Left renal pelvis (tissue), 4 donors: ENCODE results near the gene CNP. TPM values are rescaled to one million over a fixed set of nuclear protein-coding genes. Genes with fewer than 3 reads are reported as not detected.

Source experiments
- DNase-seq, 4 donors: peaks; one replicate each; pipeline ENCODE4 v3.0.0-alpha.2; 2013; ENCODE audit warnings: low read depth in 4 of 4, low spot score in 3 of 4
- polyA plus RNA-seq, 4 donors: library from polyadenylated mRNA; unstranded; fragments of 120-200 nt; gene quantifications; one replicate each; pipeline ENCODE4 v1.2.1, GENCODE V29; 2013; ENCODE audit not compliant: insufficient read length in 4 of 4

CNP gene
- polyA plus RNA-seq, 4 donors: 55.9 to 72.1 (median 60.9) TPM

DNA sequence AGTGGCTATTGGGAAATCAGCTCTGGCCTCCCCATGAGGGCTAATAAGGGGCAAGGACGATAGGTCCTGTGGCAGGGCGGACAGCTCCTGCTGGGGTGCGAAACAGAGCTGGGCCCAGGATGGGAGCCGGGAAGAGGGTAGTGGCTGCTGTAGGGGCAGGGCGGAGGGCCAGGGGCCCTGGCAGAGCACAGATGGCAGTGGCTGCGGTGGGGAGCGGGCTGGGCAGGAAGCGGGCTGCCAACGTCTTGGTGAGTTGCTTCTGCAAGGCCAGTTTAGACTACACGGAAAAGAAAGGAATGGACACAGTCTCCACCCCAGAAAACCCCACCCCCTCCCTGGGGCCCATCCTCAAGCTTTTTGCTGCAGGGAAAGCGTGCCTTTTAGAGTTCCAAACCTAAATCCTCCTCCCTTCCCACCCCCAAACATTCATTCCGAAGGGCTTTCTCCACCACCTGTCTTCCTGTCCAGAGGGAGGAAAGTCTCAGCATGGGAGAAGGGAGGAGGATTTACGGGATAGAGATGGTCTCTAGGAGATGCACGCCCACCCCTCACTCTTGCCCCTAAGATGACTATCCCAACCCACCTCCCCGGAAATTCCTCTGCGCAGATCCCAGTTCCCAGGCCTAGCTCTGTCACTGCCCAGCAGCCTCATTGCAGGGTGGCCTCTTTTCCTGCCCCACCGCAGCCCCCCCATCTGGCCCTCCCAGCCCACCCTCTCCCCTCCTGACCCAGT lies 60.4 kb downstream of the CNP start:
- DNase-seq: no peak

Other genes with a start within 250 kb of the CNP start
- 1 to 10 TPM in 2 of 4 donors, under 1 TPM in 2; 0.69 to 1.5 (median 0.92) TPM for gene HAP1, start 232.2 kb upstream of the CNP start, polyA plus RNA-seq
- 100 to 1,000 TPM in 3 of 4 donors, 10 to 100 TPM in 1; 74.9 to 239 (median 187) TPM for gene JUP, start 180.1 kb upstream of the CNP start, polyA plus RNA-seq
- gene P3H4, start 154.8 kb upstream of the CNP start, polyA plus RNA-seq: 10 to 100 TPM; 33.9 to 49.4 (median 39.8) TPM
- 100 to 1,000 TPM; 141 to 260 (median 161) TPM for gene FKBP10, start 153.8 kb upstream of the CNP start, polyA plus RNA-seq
- 100 to 1,000 TPM in 1 of 4 donors, 10 to 100 TPM in 3; 72.3 to 118 (median 91.4) TPM for gene NT5C3B, start 130.6 kb upstream of the CNP start, polyA plus RNA-seq
- gene KLHL10, start 129.0 kb upstream of the CNP start, polyA plus RNA-seq: under 1 TPM; 0.16 to 0.34 (median 0.26) TPM
- gene KLHL11, start 101.4 kb upstream of the CNP start, polyA plus RNA-seq: 10 to 100 TPM in 1 of 4 donors, 1 to 10 TPM in 3; 6.7 to 10.9 (median 9.3) TPM
- gene ACLY, start 47.8 kb upstream of the CNP start, polyA plus RNA-seq: 10 to 100 TPM; 79.7 to 90.8 (median 86.2) TPM
- gene ODAD4, start 36.2 kb upstream of the CNP start, polyA plus RNA-seq: 1 to 10 TPM; 2.0 to 7.5 (median 6.8) TPM
- gene DNAJC7, start 50.6 kb downstream of the CNP start, polyA plus RNA-seq: 100 to 1,000 TPM in 3 of 4 donors, 10 to 100 TPM in 1; 97.1 to 168 (median 148) TPM
- gene NKIRAS2, start 53.3 kb downstream of the CNP start, polyA plus RNA-seq: 10 to 100 TPM; 39.3 to 52.2 (median 48.7) TPM
- 1 to 10 TPM; 3.1 to 6.0 (median 3.3) TPM for gene C17orf113, start 83.8 kb downstream of the CNP start, polyA plus RNA-seq
- 1 to 10 TPM; 5.1 to 9.3 (median 6.2) TPM for gene ZNF385C, start 131.7 kb downstream of the CNP start, polyA plus RNA-seq
- gene DHX58, start 145.9 kb downstream of the CNP start, polyA plus RNA-seq: 10 to 100 TPM in 1 of 4 donors, 1 to 10 TPM in 3; 7.7 to 12.0 (median 8.4) TPM
- 10 to 100 TPM; 42.1 to 88.4 (median 57.0) TPM for gene KAT2A, start 154.6 kb downstream of the CNP start, polyA plus RNA-seq
- gene HSPB9, start 156.0 kb downstream of the CNP start, polyA plus RNA-seq: under 1 TPM in 3 of 4 donors, not detected in 1; 0.16 to 0.27 (median 0.23) TPM
- 100 to 1,000 TPM; 105 to 150 (median 127) TPM for gene RAB5C, start 188.2 kb downstream of the CNP start, polyA plus RNA-seq
- under 1 TPM; 0.04 to 0.06 (median 0.04) TPM for gene KCNH4, start 214.3 kb downstream of the CNP start, polyA plus RNA-seq
- not detected for gene HCRT, start 218.7 kb downstream of the CNP start, polyA plus RNA-seq
- gene GHDC, start 227.7 kb downstream of the CNP start, polyA plus RNA-seq: 10 to 100 TPM in 3 of 4 donors, 1 to 10 TPM in 1; 7.6 to 22.3 (median 15.8) TPM